Fibroblast of villous mesenchyme (primary cell): ENCODE data around the gene PSORS1C1. TPM values are rescaled to one million over a fixed set of nuclear protein-coding genes. Genes with fewer than 3 reads are reported as not detected.
"Not testable (repeated sequence)": the region's sequence is repeated elsewhere in the genome, so short reads cannot be mapped to it uniquely, and the experiment has no call there.

Source experiments
- DNase-seq: peaks from one replicate; pipeline ENCODE4 v3.0.0-alpha.2; 2010; ENCODE audit warnings: low read depth
- H3K4me3 ChIP-seq: 2 replicates; pipeline ENCODE4 v1.5.1; 2011; ENCODE audit warnings: low read depth, mild to moderate bottlenecking, low read length
- CTCF ChIP-seq: IDR thresholded peaks from 2 replicates; pipeline ENCODE4 v1.5.1; 2012; ENCODE audit warnings: low read depth, mild to moderate bottlenecking, low read length; ENCODE audit not compliant: insufficient read depth
- total RNA-seq: library from RNA; depleted of rRNA; stranded (reverse); fragments of >200 nt; gene quantifications from 2 replicates; pipeline ENCODE4 v1.2.3, GENCODE V29; 2012

PSORS1C1 gene
- total RNA-seq, 1 donor = 3.0 TPM

DNA sequence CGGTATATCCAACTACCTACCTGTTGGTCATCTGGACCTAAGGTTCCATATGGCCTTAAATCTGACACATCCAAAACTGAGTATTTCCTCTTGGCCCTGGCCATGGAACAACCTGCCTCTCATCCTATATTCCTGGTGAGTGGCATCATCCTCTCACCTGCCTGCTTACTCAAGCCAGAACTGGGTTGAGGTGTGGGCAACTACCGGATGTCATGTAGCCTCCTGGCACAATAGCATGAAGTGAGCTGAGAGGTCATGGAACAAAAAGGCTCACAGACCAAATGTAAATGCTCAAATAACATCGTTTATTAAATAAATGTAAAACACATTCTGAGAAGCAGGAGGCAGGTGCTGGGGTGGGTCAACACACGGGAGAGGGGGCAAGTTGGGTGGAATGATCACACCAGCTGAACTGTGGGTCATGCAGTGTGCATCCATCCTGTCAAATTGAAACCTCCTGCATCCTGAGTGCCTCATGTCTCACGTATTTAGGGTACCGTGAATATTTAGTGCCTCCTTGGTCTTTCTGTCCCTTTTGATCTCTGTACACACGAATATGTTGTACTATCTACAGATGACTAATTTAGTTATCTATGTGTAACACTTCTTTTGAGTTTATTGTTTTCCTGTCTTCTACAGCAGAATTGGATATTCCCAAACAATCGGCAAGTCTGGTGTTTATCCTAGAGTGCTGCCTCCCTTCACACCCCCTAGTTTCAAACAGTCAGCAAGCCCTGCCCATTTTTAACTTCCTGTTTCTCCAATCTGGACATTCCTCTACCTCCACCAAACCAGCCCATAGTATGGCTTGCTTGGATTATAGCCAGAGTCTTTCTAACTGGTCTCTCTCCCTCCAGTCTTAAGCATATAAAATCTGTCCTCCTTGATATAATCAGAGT, 63.8 kb downstream of the PSORS1C1 start:
- no peak overlapping the region for H3K4me3 ChIP-seq
- TF ChIP-seq CTCF = no peak
- DNase-seq = peak; percentile 29

GRCh38 chr6:31179042-31179386, 64.4 kb downstream of the PSORS1C1 start:
- TF ChIP-seq CTCF = no peak

GRCh38 chr6:31179896-31180295, 65.3 kb downstream of the PSORS1C1 start:
- DNase-seq = no peak
- peak overlapping the region; percentile 64 for H3K4me3 ChIP-seq
- TF ChIP-seq CTCF = no peak

More at GRCh38 chr6:31179042-31179386, 64.4 kb downstream of the PSORS1C1 start:
- H3K4me3 ChIP-seq = no peak overlapping the region
- no peak for DNase-seq

- no peak for TF ChIP-seq CTCF
- H3K4me3 ChIP-seq = peak overlapping the region; percentile 64
- DNase-seq = peak; percentile 87
Observed at GRCh38 chr6:31180500-31180899, 65.9 kb downstream of the PSORS1C1 start.

DNA sequence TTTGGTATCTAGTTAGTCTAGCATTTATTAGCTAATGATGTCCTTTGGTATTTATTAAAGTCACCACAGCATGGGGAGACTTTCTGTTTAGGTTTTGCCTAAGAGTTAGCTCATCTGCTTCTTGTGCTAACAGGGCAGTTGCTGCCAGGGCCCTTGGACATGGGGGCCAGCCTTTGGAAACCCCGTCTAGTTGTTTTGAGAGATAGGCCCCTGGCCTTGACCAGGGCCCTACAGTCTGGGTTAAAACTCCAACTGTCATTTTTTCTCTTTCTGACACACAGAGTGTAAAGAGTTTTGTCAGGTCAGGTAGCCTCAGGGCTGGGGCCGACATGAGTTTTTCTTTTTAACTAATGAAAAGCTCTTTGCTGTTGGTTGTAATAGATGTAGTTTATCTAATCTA, 68.7 kb downstream of the PSORS1C1 start:
- not testable (repeated sequence) for DNase-seq

DNA sequence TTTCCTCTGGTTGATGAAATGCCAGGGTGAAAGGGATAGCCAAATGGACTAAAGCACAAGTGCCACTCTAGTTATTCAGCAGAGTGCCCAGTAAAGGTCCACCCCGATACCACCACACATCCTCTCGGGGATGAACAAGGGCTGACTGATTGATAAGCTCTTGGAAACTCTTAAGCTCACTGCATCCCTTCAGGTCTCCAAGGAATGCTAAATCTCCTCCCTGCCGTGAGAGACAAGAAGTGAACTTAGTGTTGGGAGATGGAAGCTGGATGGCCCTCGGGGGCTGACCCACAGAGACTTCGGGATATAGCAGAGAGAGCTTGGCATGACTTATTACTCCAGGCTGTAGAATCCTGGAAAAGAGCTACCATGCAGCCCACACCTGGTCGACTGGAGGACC, 69.3 kb downstream of the PSORS1C1 start:
- not testable (repeated sequence) for H3K4me3 ChIP-seq

More for the DNA sequence above, 68.7 kb downstream of the PSORS1C1 start:
- H3K4me3 ChIP-seq = not testable (repeated sequence)

DNA sequence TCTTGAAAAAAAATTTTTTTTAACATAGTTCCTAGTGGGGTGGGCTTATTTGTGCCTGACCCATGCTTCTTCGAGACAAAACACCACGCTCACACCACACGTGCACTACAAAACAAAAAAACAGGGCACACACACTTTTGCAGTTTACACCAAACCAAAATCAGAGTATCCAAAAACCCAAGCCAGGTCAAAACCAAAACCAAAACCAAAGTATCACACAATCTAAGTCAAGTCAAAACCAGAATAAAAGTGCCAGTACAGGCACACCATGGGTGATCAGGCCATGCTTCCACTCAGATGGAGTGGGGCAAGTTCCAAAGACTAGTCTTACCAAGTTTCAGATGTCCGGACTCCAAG, 71.1 kb downstream of the PSORS1C1 start:
- peak overlapping the region; percentile 30 for H3K4me3 ChIP-seq
- DNase-seq = not testable (repeated sequence)

More for the DNA sequence above, 69.3 kb downstream of the PSORS1C1 start:
- not testable (repeated sequence) for DNase-seq

- DNase-seq = peak; percentile 71
- peak overlapping the region; percentile 30 for H3K4me3 ChIP-seq
- TF ChIP-seq CTCF = no peak
Observed at GRCh38 chr6:31186052-31186734, 71.6 kb downstream of the PSORS1C1 start.
